CD4-positive, alpha-beta T cell (primary cell): ENCODE data around the gene HTRA1. TPM values are rescaled to one million over a fixed set of nuclear protein-coding genes. Genes with fewer than 3 reads are reported as not detected.

ENCODE experiments used
- ATAC-seq: fragments of 200-7000 bp; cut with Tn5 transposase; one replicate; pipeline ENCODE4 v1.10.0; 2022; ENCODE audit warnings: mild to moderate bottlenecking; ENCODE audit not compliant: poor library complexity
- CTCF ChIA-PET: fragments of 350-600 bp; sonication (Branson Sonifier 250); formaldehyde crosslinking; loops from one replicate; lab custom pipeline; 2021; ENCODE audit warnings: antibody characterized with exemption, inconsistent platforms; lab: Charles Lee
- POLR2A ChIA-PET: fragments of 350-600 bp; sonication (Branson Sonifier 250); formaldehyde crosslinking; loops from one replicate; lab custom pipeline; 2021; ENCODE audit warnings: antibody characterized with exemption, inconsistent platforms; lab: Charles Lee
- DNase-seq, 14 experiments: peaks; one replicate each; pipeline ENCODE4 v3.0.0-alpha.2; 2013 to 2020; ENCODE audit warnings: mixed read lengths in 2 of 14
- H3K27ac ChIP-seq, 2 donors: one replicate each; pipeline versions ENCODE4 v1.5.1 to v1.7.0; 2013; ENCODE audit warnings: low read length in 2 of 2, low read depth in 1 of 2, mild to moderate bottlenecking in 1 of 2
- H3K27me3 ChIP-seq, 2 experiments: 1 replicate in 1 of 2; 2 replicates in 1 of 2; pipeline versions ENCODE4 v1.6.1 to v1.7.0; 2013; ENCODE audit warnings: low read length in 2 of 2, control low read depth in 1 of 2, mild to moderate bottlenecking in 1 of 2, moderate library complexity in 1 of 2; ENCODE audit not compliant: insufficient read depth in 2 of 2, control insufficient read depth in 1 of 2
- H3K36me3 ChIP-seq: one replicate; pipeline ENCODE4 v1.6.1; 2013; ENCODE audit warnings: low read length, control low read depth; ENCODE audit not compliant: insufficient read depth
- H3K4me1 ChIP-seq: one replicate; pipeline ENCODE4 v1.6.1; 2013; ENCODE audit warnings: low read length, control low read depth; ENCODE audit not compliant: insufficient read depth
- H3K4me3 ChIP-seq: one replicate; pipeline ENCODE4 v1.5.1; 2013; ENCODE audit warnings: mild to moderate bottlenecking, low read length, moderate library complexity
- H3K9me3 ChIP-seq, 2 experiments: 1 replicate in 1 of 2; 2 replicates in 1 of 2; pipeline versions ENCODE4 v1.6.1 to v1.7.0; 2013; ENCODE audit warnings: low read length in 2 of 2, mild to moderate bottlenecking in 2 of 2, control low read depth in 1 of 2, moderate library complexity in 1 of 2; ENCODE audit not compliant: control insufficient read depth in 1 of 2, insufficient read depth in 1 of 2
- H3K27ac Mint-ChIP-seq: one replicate; pipeline ENCODE4 v1.8.0; 2020; ENCODE audit warnings: mixed read lengths
- H3K27me3 Mint-ChIP-seq: one replicate; pipeline ENCODE4 v1.8.0; 2021; ENCODE audit warnings: mixed read lengths
- H3K36me3 Mint-ChIP-seq: one replicate; pipeline ENCODE4 v1.8.0; 2021; ENCODE audit warnings: low read depth, mixed read lengths
- H3K4me1 Mint-ChIP-seq: one replicate; pipeline ENCODE4 v1.8.0; 2021; ENCODE audit warnings: low read depth, mixed read lengths
- H3K4me3 Mint-ChIP-seq: one replicate; pipeline ENCODE4 v1.8.0; 2020; ENCODE audit warnings: mild to moderate bottlenecking, mixed read lengths
- H3K9me3 Mint-ChIP-seq: one replicate; pipeline ENCODE4 v1.8.0; 2020; ENCODE audit warnings: mixed read lengths
- CTCF ChIP-seq: fragments of 200-600 bp; IDR thresholded peaks from one replicate; pipeline ENCODE4 v1.8.0; 2022; ENCODE audit warnings: antibody characterized with exemption, mild to moderate bottlenecking
- intact Hi-C, 2 experiments: fragments of 100-400 bp; cut with DNase I in 1 of 2; cut with micrococcal nuclease in 1 of 2; formaldehyde crosslinking; loops; one replicate each; pipeline versions ENCODE4 v1.15.1 to v1.9.0; 2023 to 2025; cut with DNase I, micrococcal nuclease
- total RNA-seq, 174 experiments: library from RNA in 2 of 174; stranded (reverse) in 2 of 174; gene quantifications; one replicate each; pipeline ENCODE4 v1.2.3 and lab custom pipeline; 2021 to 2026

The HTRA1 gene
- total RNA-seq, 2 experiments from 2014 or later, result not detected

- Mint-ChIP-seq H3K4me1 (peaks cover 12% of the 10 kb centered on the region), H3K27ac (no peak overlapping the region), H3K9me3 (no peaks in the 10 kb centered on the region), H3K36me3 (no peaks in the 10 kb centered on the region), H3K27me3 (peaks cover 76% of the 10 kb centered on the region), H3K4me3 (peak overlapping the region; percentile 23)
- H3K9me3 ChIP-seq, result no peaks in the 10 kb centered on the region
- ATAC-seq, result no peak
- peak overlapping the region; percentile 26 for H3K4me3 ChIP-seq
- no peak overlapping the region for H3K27ac ChIP-seq
- no peak for TF ChIP-seq CTCF
- ChIA-PET POLR2A (no interaction called here), CTCF (no interaction called here)
- intact Hi-C loops, result no loop called here
- DNase-seq, result no peak
- peaks cover 56 to 72% of the 10 kb centered on the region in 2 experiments for H3K27me3 ChIP-seq
- peaks cover 25% of the 10 kb centered on the region for H3K4me1 ChIP-seq
- H3K36me3 ChIP-seq, result no peaks in the 10 kb centered on the region
Observed at GRCh38 chr10:122460891-122461293, 461 bp upstream of the HTRA1 start.

GRCh38 chr10:122461729-122462532 is 578 bp downstream of the HTRA1 start:
- H3K9me3 ChIP-seq, result no peaks in the 10 kb centered on the region
- no peaks in the 10 kb centered on the region for H3K36me3 ChIP-seq
- Mint-ChIP-seq H3K4me3 (peak overlapping the region; percentile 85), H3K9me3 (no peaks in the 10 kb centered on the region), H3K4me1 (peaks cover 12% of the 10 kb centered on the region), H3K27me3 (peaks cover 78% of the 10 kb centered on the region), H3K36me3 (no peaks in the 10 kb centered on the region), H3K27ac (no peak overlapping the region)
- CTCF ChIA-PET, result no interaction called here
- peak in 1 of 14 experiments; percentile 31 for DNase-seq
- POLR2A ChIA-PET, result no interaction called here
- intact Hi-C loops, result no loop called here
- no peak for ATAC-seq
- no peak for TF ChIP-seq CTCF
- H3K4me1 ChIP-seq, result peaks cover 25% of the 10 kb centered on the region
- H3K27me3 ChIP-seq, result peaks cover 56 to 67% of the 10 kb centered on the region in 2 experiments
- H3K27ac ChIP-seq, result no peak overlapping the region
- peak overlapping the region; percentile 47 for H3K4me3 ChIP-seq

GRCh38 chr10:122462533-122463465 is 1.4 kb downstream of the HTRA1 start:
- peaks cover 84% of the 10 kb centered on the region for H3K27me3 Mint-ChIP-seq
- peaks cover 12% of the 10 kb centered on the region for H3K4me1 Mint-ChIP-seq
- no peak for TF ChIP-seq CTCF
- H3K9me3 Mint-ChIP-seq, result no peaks in the 10 kb centered on the region
- ChIA-PET POLR2A (no interaction called here), CTCF (no interaction called here)
- peak in 1 of 14 experiments; percentile 7 for DNase-seq
- intact Hi-C loops, result no loop called here
- peaks cover 25% of the 10 kb centered on the region for H3K4me1 ChIP-seq
- H3K27me3 ChIP-seq, result peaks cover 51 to 64% of the 10 kb centered on the region in 2 experiments
- H3K4me3 Mint-ChIP-seq, result peak overlapping the region; percentile 85
- no peak for ATAC-seq
- no peaks in the 10 kb centered on the region for H3K9me3 ChIP-seq
- no peak overlapping the region for H3K27ac Mint-ChIP-seq
- peak overlapping the region; percentile 47 for H3K4me3 ChIP-seq
- H3K36me3 ChIP-seq, result no peaks in the 10 kb centered on the region
- H3K36me3 Mint-ChIP-seq, result no peaks in the 10 kb centered on the region
- no peak overlapping the region for H3K27ac ChIP-seq
